Common myeloid progenitor, CD34-positive (primary cell): Measurements from ENCODE around the gene MACC1.
"Not testable (repeated sequence)": the region's sequence is repeated elsewhere in the genome, so short reads cannot be mapped to it uniquely, and the experiment has no call there.

Experiments
- CTCF ChIA-PET: fragments of 350-600 bp; sonication (Branson Sonifier 250); formaldehyde crosslinking; loops from one replicate; lab custom pipeline; 2021; ENCODE audit warnings: antibody characterized with exemption; lab: Charles Lee
- POLR2A ChIA-PET: fragments of 350-600 bp; sonication (Branson Sonifier 250); formaldehyde crosslinking; loops from one replicate; lab custom pipeline; 2021; ENCODE audit warnings: antibody characterized with exemption; lab: Charles Lee
- DNase-seq, 3 donors: peaks; one replicate each; pipeline versions ENCODE4 v3.0.0 to v3.0.0-alpha.2; 2013
- H3K27ac ChIP-seq, 2 experiments: 1 replicate in 1 of 2; 2 replicates in 1 of 2; pipeline ENCODE4 v1.7.0; 2013; ENCODE audit warnings: inconsistent platforms in 2 of 2, low read length in 2 of 2, mild to moderate bottlenecking in 2 of 2, low read depth in 1 of 2, moderate library complexity in 1 of 2; ENCODE audit not compliant: severe bottlenecking in 2 of 2, insufficient read depth in 1 of 2, poor library complexity in 1 of 2
- H3K27me3 ChIP-seq, 5 experiments: replicated peaks in 2 of 5; 1 replicate in 3 of 5; 2 replicates in 2 of 5; pipeline versions ENCODE4 v1.6.1 to v1.7.0; 2013; ENCODE audit warnings: low read length in 4 of 5, mild to moderate bottlenecking in 2 of 5, moderate library complexity in 2 of 5, inconsistent platforms in 1 of 5; ENCODE audit not compliant: insufficient read depth in 5 of 5, control insufficient read depth in 4 of 5
- H3K36me3 ChIP-seq, 4 experiments: 1 replicate in 2 of 4; 2 replicates in 2 of 4; pipeline versions ENCODE4 v1.6.1 to v1.7.0; 2013; ENCODE audit warnings: low read length in 3 of 4, control low read depth in 1 of 4, mild to moderate bottlenecking in 1 of 4; ENCODE audit not compliant: control insufficient read depth in 4 of 4, insufficient read depth in 4 of 4
- H3K4me1 ChIP-seq, 4 experiments: 1 replicate in 3 of 4; 2 replicates in 1 of 4; pipeline versions ENCODE4 v1.6.1 to v1.7.1; 2013; ENCODE audit warnings: low read length in 3 of 4, mild to moderate bottlenecking in 3 of 4, control low read depth in 1 of 4, inconsistent platforms in 1 of 4, moderate library complexity in 1 of 4; ENCODE audit not compliant: control insufficient read depth in 4 of 4, insufficient read depth in 4 of 4; ENCODE audit errors: control extremely low read depth in 1 of 4
- H3K4me3 ChIP-seq, 7 experiments: 1 replicate in 4 of 7; 2 replicates in 3 of 7; pipeline versions ENCODE4 v1.5.1 to v1.7.0; 2013; ENCODE audit warnings: mild to moderate bottlenecking in 7 of 7, low read length in 6 of 7, moderate library complexity in 6 of 7, inconsistent platforms in 2 of 7, low read depth in 2 of 7, control low read depth in 1 of 7; ENCODE audit not compliant: insufficient read depth in 4 of 7, control insufficient read depth in 1 of 7; ENCODE audit errors: extremely low read depth in 1 of 7
- H3K9me3 ChIP-seq, 5 experiments: 1 replicate in 4 of 5; 2 replicates in 1 of 5; pipeline versions ENCODE4 v1.6.1 to v1.7.1; 2013; ENCODE audit warnings: low read length in 4 of 5, mild to moderate bottlenecking in 2 of 5, inconsistent platforms in 1 of 5, low read depth in 1 of 5, moderate library complexity in 1 of 5; ENCODE audit not compliant: control insufficient read depth in 4 of 5, insufficient read depth in 2 of 5; ENCODE audit errors: control extremely low read depth in 1 of 5
- WGBS: methylation state at CpG from one replicate; pipeline ENCODE4 v1.1.5; 2013; ENCODE audit not compliant: insufficient coverage; 5-methylcytosine and 5-hydroxymethylcytosine counted together

Gene MACC1

GRCh38 chr7:20187850-20188249, 29.3 kb downstream of the MACC1 start:
- H3K4me3 ChIP-seq, POLR2A ChIA-PET, H3K27ac ChIP-seq, H3K27me3 ChIP-seq: not testable (repeated sequence)
- CTCF ChIA-PET: interaction anchor here (1.0 kb wide), 1 partner anchor 21 kb away, joined by 3 read pairs; no protein-coding TSS in a partner anchor
- DNase-seq: peak in 2 of 3 donors; percentile 63 to 72
- Histone ChIP-seq H3K36me3 (peaks cover 0 to 11% (median 7%) of the 10 kb centered on the region in 4 experiments), H3K4me1 (peaks cover 0 to 13% (median 10%) of the 10 kb centered on the region in 4 experiments), H3K9me3 (peaks cover 0 to 17% (median 5%) of the 10 kb centered on the region in 5 experiments)
- WGBS: 75% methylated on average over 1 of the region's 4 CpGs

DNA sequence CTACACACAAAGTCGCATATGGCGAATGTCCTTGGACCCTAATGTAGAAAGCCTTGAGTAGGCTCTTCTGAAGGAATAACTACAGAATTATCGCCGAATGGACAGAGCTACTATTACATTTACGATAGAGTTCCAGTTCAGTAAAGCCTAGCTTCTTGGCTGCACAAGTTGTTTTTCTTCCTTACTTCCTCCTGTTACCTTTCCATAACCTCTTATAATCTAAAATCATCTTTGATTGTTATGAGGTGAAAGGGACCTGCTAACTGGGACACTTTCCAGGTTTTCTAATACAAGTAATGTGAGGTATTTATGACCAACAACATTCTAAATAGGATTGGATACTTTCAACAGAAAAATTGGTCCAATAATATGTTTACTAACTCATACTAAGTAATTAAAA, 31.2 kb downstream of the MACC1 start:
- Histone ChIP-seq H3K9me3 (peaks cover 0 to 17% (median 5%) of the 10 kb centered on the region in 5 experiments), H3K36me3 (peaks cover 0 to 7% (median 5%) of the 10 kb centered on the region in 4 experiments), H3K27ac (no peak overlapping the region), H3K4me3 (no peak overlapping the region), H3K4me1 (peaks cover 0 to 7% (median 5%) of the 10 kb centered on the region in 4 experiments), H3K27me3 (no peaks in the 10 kb centered on the region)
- ChIA-PET POLR2A (no interaction called here), CTCF (interaction anchor here (0.9 kb wide), 1 partner anchor 13 kb away, joined by 4 read pairs; no protein-coding TSS in a partner anchor)
- WGBS: 98% methylated on average over 5 of the region's 5 CpGs
- no peak for DNase-seq

GRCh38 chr7:20183086-20183485, 34.1 kb downstream of the MACC1 start:
- WGBS: 100% methylated on average over 4 of the region's 4 CpGs
- ChIA-PET CTCF (interaction anchor here (1.4 to 2.3 kb wide), 4 partner anchors 9 to 24 kb away, joined by 4 to 8 read pairs (median 6); no protein-coding TSS in a partner anchor), POLR2A (no interaction called here)
- peaks cover 0 to 8% (median 2%) of the 10 kb centered on the region in 5 experiments for H3K9me3 ChIP-seq
- peaks cover 0 to 4% (median 2%) of the 10 kb centered on the region in 4 experiments for H3K36me3 ChIP-seq
- no peak overlapping the region for H3K4me3 ChIP-seq
- H3K27me3 ChIP-seq: no peaks in the 10 kb centered on the region
- no peak overlapping the region for H3K27ac ChIP-seq
- H3K4me1 ChIP-seq: no peaks in the 10 kb centered on the region
- no peak for DNase-seq

GRCh38 chr7:20176578-20177242, 40.5 kb downstream of the MACC1 start:
- no peaks in the 10 kb centered on the region for H3K9me3 ChIP-seq
- peaks cover 0 to 4% (median 0%) of the 10 kb centered on the region in 4 experiments for H3K4me1 ChIP-seq
- H3K27me3 ChIP-seq: no peaks in the 10 kb centered on the region
- H3K36me3 ChIP-seq: peaks cover 0 to 4% (median 0%) of the 10 kb centered on the region in 4 experiments
- ChIA-PET POLR2A (no interaction called here), CTCF (interaction anchor here (0.9 kb wide), 1 partner anchor 22 kb away, joined by 3 read pairs; no protein-coding TSS in a partner anchor)
- no peak overlapping the region for H3K4me3 ChIP-seq
- no CpG with 5 or more reads among the region's 6 CpGs for WGBS
- DNase-seq: no peak
- H3K27ac ChIP-seq: no peak overlapping the region

DNA sequence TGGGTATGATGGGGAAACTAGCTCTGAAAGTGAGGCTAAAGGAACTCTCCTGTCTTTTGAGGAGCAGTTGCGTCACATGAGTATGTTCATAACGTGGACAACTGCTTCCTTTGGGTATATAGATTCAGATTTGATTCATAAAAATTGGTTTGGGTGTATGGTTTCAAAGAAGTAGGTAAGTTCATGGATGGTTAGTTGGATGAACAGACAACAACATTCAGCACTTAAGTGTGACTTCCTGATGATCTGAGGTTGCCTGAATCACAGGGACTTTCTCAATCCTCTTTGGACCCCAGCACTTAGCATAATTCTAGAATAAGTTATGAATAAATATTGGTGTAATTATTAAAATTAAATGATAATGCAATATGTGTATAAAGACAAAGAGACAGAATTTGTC, 43.4 kb downstream of the MACC1 start:
- ChIA-PET CTCF (interaction anchor here (0.5 to 5.3 kb wide), 22 partner anchors 10 to 479 kb away, joined by 3 to 34 read pairs (median 6); partner anchors contain the start of genes MACC1 and POLR1F), POLR2A (no interaction called here)
- 100% methylated on average over 2 of the region's 2 CpGs for WGBS
- Histone ChIP-seq H3K27me3 (no peaks in the 10 kb centered on the region), H3K4me1 (peaks cover 0 to 5% (median 0%) of the 10 kb centered on the region in 4 experiments), H3K27ac (no peak overlapping the region), H3K4me3 (no peak overlapping the region), H3K9me3 (no peaks in the 10 kb centered on the region), H3K36me3 (no peaks in the 10 kb centered on the region)
- no peak for DNase-seq

- peak; percentile 61 to 74 (median 67) for DNase-seq
Measured at GRCh38 chr7:20172736-20173334, 44.3 kb downstream of the MACC1 start.

More at GRCh38 chr7:20172736-20173334, 44.3 kb downstream of the MACC1 start:
- Histone ChIP-seq H3K27me3 (no peaks in the 10 kb centered on the region), H3K36me3 (peaks cover 0 to 6% (median under 1%) of the 10 kb centered on the region in 4 experiments), H3K27ac (no peak overlapping the region), H3K9me3 (no peaks in the 10 kb centered on the region), H3K4me3 (no peak overlapping the region), H3K4me1 (peaks cover 0 to 5% (median 0%) of the 10 kb centered on the region in 4 experiments)
- ChIA-PET CTCF (interaction anchor here (0.8 to 5.3 kb wide), 35 partner anchors 8 to 480 kb away, joined by 3 to 34 read pairs (median 5); partner anchors contain the start of genes MACC1 and POLR1F), POLR2A (no interaction called here)
- 50% methylated on average over 2 of the region's 3 CpGs for WGBS
